Measurements from ENCODE around the gene OR2A5. TPM values are rescaled to one million over a fixed set of nuclear protein-coding genes. Genes with fewer than 3 reads are reported as not detected.
"Not testable (repeated sequence)": the region's sequence is repeated elsewhere in the genome, so short reads cannot be mapped to it uniquely, and the experiment has no call there.

Gene OR2A5
- polyA plus RNA-seq, 4 donors, result under 0.01 TPM; not detected in 3

GRCh38 chr7:144037414-144038035, 11.2 kb upstream of the OR2A5 start:
- H3K4me1 ChIP-seq (ENCODE audit: control insufficient read depth in 3 of 3, insufficient read depth in 2 of 3, low read depth in 1 of 3, low read length in 2 of 3), result peaks cover 0 to 2% (median 0%) of the 10 kb centered on the region in 3 donors
- FAIRE-seq (no peak), DNase-seq (no peak)
- no peak overlapping the region for H3K4me3 ChIP-seq (ENCODE audit: low read depth in 1 of 3, low read length in 3 of 3)
- no peaks in the 10 kb centered on the region for H3K36me3 ChIP-seq (ENCODE audit: control insufficient read depth in 3 of 3, insufficient read depth in 2 of 3, low read depth in 1 of 3, low read length in 3 of 3)
- H3K9me3 ChIP-seq (ENCODE audit: control insufficient read depth in 2 of 2, insufficient read depth in 1 of 2, low read depth in 1 of 2, low read length in 1 of 2), result no peaks in the 10 kb centered on the region
- 77 to 90% (median 87%) methylated on average over 1 of the region's 1 CpG for WGBS, 3 donors
- no peaks in the 10 kb centered on the region for H3K27me3 ChIP-seq (ENCODE audit: control insufficient read depth in 3 of 3, insufficient read depth in 3 of 3, low read length in 3 of 3)
- H3K27ac ChIP-seq (ENCODE audit: low read depth in 1 of 3, low read length in 2 of 3), result no peak overlapping the region

- H3K4me1 ChIP-seq (ENCODE audit: control insufficient read depth in 3 of 3, insufficient read depth in 2 of 3, low read depth in 1 of 3, low read length in 2 of 3), result no peaks in the 10 kb centered on the region
- H3K27ac ChIP-seq (ENCODE audit: low read depth in 1 of 3, low read length in 2 of 3), result no peak overlapping the region
- H3K9me3 ChIP-seq (ENCODE audit: control insufficient read depth in 2 of 2, insufficient read depth in 1 of 2, low read depth in 1 of 2, low read length in 1 of 2), result no peaks in the 10 kb centered on the region
- no peaks in the 10 kb centered on the region for H3K36me3 ChIP-seq (ENCODE audit: control insufficient read depth in 3 of 3, insufficient read depth in 2 of 3, low read depth in 1 of 3, low read length in 3 of 3)
- no peak for DNase-seq
- no peaks in the 10 kb centered on the region for H3K27me3 ChIP-seq (ENCODE audit: control insufficient read depth in 3 of 3, insufficient read depth in 3 of 3, low read length in 3 of 3)
- FAIRE-seq, result no peak
- 33 to 58% (median 44%) methylated on average over 4 of the region's 4 CpGs for WGBS, 3 donors
- no peak overlapping the region for H3K4me3 ChIP-seq (ENCODE audit: low read depth in 1 of 3, low read length in 3 of 3)
Measured at GRCh38 chr7:144038887-144039286, 9.9 kb upstream of the OR2A5 start.

GRCh38 chr7:144049491-144049890, 743 bp downstream of the OR2A5 start:
- H3K36me3 ChIP-seq (ENCODE audit: control insufficient read depth in 3 of 3, insufficient read depth in 2 of 3, low read depth in 1 of 3, low read length in 3 of 3), result no peaks in the 10 kb centered on the region
- H3K27ac ChIP-seq (ENCODE audit: low read depth in 1 of 3, low read length in 2 of 3), result no peak overlapping the region
- DNase-seq (no peak), FAIRE-seq (no peak)
- peaks cover 0 to 4% (median 0%) of the 10 kb centered on the region in 3 donors for H3K27me3 ChIP-seq (ENCODE audit: control insufficient read depth in 3 of 3, insufficient read depth in 3 of 3, low read length in 3 of 3)
- WGBS, 3 donors, result 43 to 79% (median 54%) methylated on average over 2 of the region's 2 CpGs
- no peak overlapping the region for H3K4me3 ChIP-seq (ENCODE audit: low read depth in 1 of 3, low read length in 3 of 3)
- no peaks in the 10 kb centered on the region for H3K9me3 ChIP-seq (ENCODE audit: control insufficient read depth in 2 of 2, insufficient read depth in 1 of 2, low read depth in 1 of 2, low read length in 1 of 2)
- no peaks in the 10 kb centered on the region for H3K4me1 ChIP-seq (ENCODE audit: control insufficient read depth in 3 of 3, insufficient read depth in 2 of 3, low read depth in 1 of 3, low read length in 2 of 3)

GRCh38 chr7:144050093-144050492, 1.3 kb downstream of the OR2A5 start:
- Histone ChIP-seq H3K4me1 (ENCODE audit: control insufficient read depth in 3 of 3, insufficient read depth in 2 of 3, low read depth in 1 of 3, low read length in 2 of 3) (no peaks in the 10 kb centered on the region), H3K9me3 (ENCODE audit: control insufficient read depth in 2 of 2, insufficient read depth in 1 of 2, low read depth in 1 of 2, low read length in 1 of 2) (no peaks in the 10 kb centered on the region), H3K36me3 (ENCODE audit: control insufficient read depth in 3 of 3, insufficient read depth in 2 of 3, low read depth in 1 of 3, low read length in 3 of 3) (no peaks in the 10 kb centered on the region), H3K4me3 (ENCODE audit: low read depth in 1 of 3, low read length in 3 of 3) (no peak overlapping the region), H3K27me3 (ENCODE audit: control insufficient read depth in 3 of 3, insufficient read depth in 3 of 3, low read length in 3 of 3) (peaks cover 0 to 4% (median 0%) of the 10 kb centered on the region in 3 donors), H3K27ac (ENCODE audit: low read depth in 1 of 3, low read length in 2 of 3) (no peak overlapping the region)
- FAIRE-seq, result no peak
- no peak for DNase-seq
- 28 to 63% (median 37%) methylated on average over 3 of the region's 3 CpGs for WGBS, 3 donors

- DNase-seq; H3K4me3 ChIP-seq (ENCODE audit: low read depth in 1 of 3, low read length in 3 of 3); H3K27me3 ChIP-seq (ENCODE audit: control insufficient read depth in 3 of 3, insufficient read depth in 3 of 3, low read length in 3 of 3); H3K36me3 ChIP-seq (ENCODE audit: control insufficient read depth in 3 of 3, insufficient read depth in 2 of 3, low read depth in 1 of 3, low read length in 3 of 3); FAIRE-seq; H3K4me1 ChIP-seq (ENCODE audit: control insufficient read depth in 3 of 3, insufficient read depth in 2 of 3, low read depth in 1 of 3, low read length in 2 of 3); H3K27ac ChIP-seq (ENCODE audit: low read depth in 1 of 3, low read length in 2 of 3); H3K9me3 ChIP-seq (ENCODE audit: control insufficient read depth in 2 of 2, insufficient read depth in 1 of 2, low read depth in 1 of 2, low read length in 1 of 2): not testable (repeated sequence)
- WGBS, 3 donors, result 86 to 93% (median 88%) methylated on average over 8 of the region's 8 CpGs
Measured at GRCh38 chr7:144050884-144051283, 2.1 kb downstream of the OR2A5 start.

- Histone ChIP-seq H3K27ac (ENCODE audit: low read depth in 1 of 3, low read length in 2 of 3) (no peak overlapping the region), H3K9me3 (ENCODE audit: control insufficient read depth in 2 of 2, insufficient read depth in 1 of 2, low read depth in 1 of 2, low read length in 1 of 2) (peaks cover 0 to 2% of the 10 kb centered on the region in 2 donors), H3K4me3 (ENCODE audit: low read depth in 1 of 3, low read length in 3 of 3) (no peak overlapping the region), H3K27me3 (ENCODE audit: control insufficient read depth in 3 of 3, insufficient read depth in 3 of 3, low read length in 3 of 3) (no peaks in the 10 kb centered on the region), H3K36me3 (ENCODE audit: control insufficient read depth in 3 of 3, insufficient read depth in 2 of 3, low read depth in 1 of 3, low read length in 3 of 3) (no peaks in the 10 kb centered on the region), H3K4me1 (ENCODE audit: control insufficient read depth in 3 of 3, insufficient read depth in 2 of 3, low read depth in 1 of 3, low read length in 2 of 3) (no peaks in the 10 kb centered on the region)
- no peak for FAIRE-seq
- no peak for DNase-seq
- WGBS, 3 donors, result 52 to 70% (median 56%) methylated on average over 3 of the region's 3 CpGs
Measured at GRCh38 chr7:144057954-144058353, 9.2 kb downstream of the OR2A5 start.

GRCh38 chr7:144063710-144064109, 15.0 kb downstream of the OR2A5 start:
- no peak overlapping the region for H3K4me3 ChIP-seq (ENCODE audit: low read depth in 1 of 3, low read length in 3 of 3)
- DNase-seq (no peak), FAIRE-seq (no peak)
- no peak overlapping the region for H3K27ac ChIP-seq (ENCODE audit: low read depth in 1 of 3, low read length in 2 of 3)
- H3K36me3 ChIP-seq (ENCODE audit: control insufficient read depth in 3 of 3, insufficient read depth in 2 of 3, low read depth in 1 of 3, low read length in 3 of 3), result no peaks in the 10 kb centered on the region
- 27 to 53% (median 43%) methylated on average over 3 of the region's 3 CpGs for WGBS, 3 donors
- peaks cover 0 to 2% of the 10 kb centered on the region in 2 donors for H3K9me3 ChIP-seq (ENCODE audit: control insufficient read depth in 2 of 2, insufficient read depth in 1 of 2, low read depth in 1 of 2, low read length in 1 of 2)
- no peaks in the 10 kb centered on the region for H3K4me1 ChIP-seq (ENCODE audit: control insufficient read depth in 3 of 3, insufficient read depth in 2 of 3, low read depth in 1 of 3, low read length in 2 of 3)
- H3K27me3 ChIP-seq (ENCODE audit: control insufficient read depth in 3 of 3, insufficient read depth in 3 of 3, low read length in 3 of 3), result no peaks in the 10 kb centered on the region

- FAIRE-seq, result no peak
- no peak for DNase-seq
- 61 to 85% (median 69%) methylated on average over 1 of the region's 1 CpG for WGBS, 3 donors
Measured at GRCh38 chr7:144069511-144069910, 20.8 kb downstream of the OR2A5 start, which contains the start of gene OR2A25. Gene OR2A25, plus strand, starts transcription at chr7:144069811. Its CDS starts 4,409 bp downstream, at chr7:144074220.

GRCh38 chr7:144069953-144070352, 21.2 kb downstream of the OR2A5 start:
- DNase-seq, result no peak
- 64 to 76% (median 66%) methylated on average over 2 of the region's 2 CpGs for WGBS, 3 donors
- Histone ChIP-seq H3K36me3 (ENCODE audit: control insufficient read depth in 3 of 3, insufficient read depth in 2 of 3, low read depth in 1 of 3, low read length in 3 of 3) (no peaks in the 10 kb centered on the region), H3K9me3 (ENCODE audit: control insufficient read depth in 2 of 2, insufficient read depth in 1 of 2, low read depth in 1 of 2, low read length in 1 of 2) (no peaks in the 10 kb centered on the region), H3K4me1 (ENCODE audit: control insufficient read depth in 3 of 3, insufficient read depth in 2 of 3, low read depth in 1 of 3, low read length in 2 of 3) (no peaks in the 10 kb centered on the region), H3K27ac (ENCODE audit: low read depth in 1 of 3, low read length in 2 of 3) (no peak overlapping the region), H3K27me3 (ENCODE audit: control insufficient read depth in 3 of 3, insufficient read depth in 3 of 3, low read length in 3 of 3) (no peaks in the 10 kb centered on the region), H3K4me3 (ENCODE audit: low read depth in 1 of 3, low read length in 3 of 3) (no peak overlapping the region)
- FAIRE-seq, result no peak

More at GRCh38 chr7:144069511-144069910, 20.8 kb downstream of the OR2A5 start, which contains the start of gene OR2A25:
- Histone ChIP-seq H3K27me3 (ENCODE audit: control insufficient read depth in 3 of 3, insufficient read depth in 3 of 3, low read length in 3 of 3) (no peaks in the 10 kb centered on the region), H3K27ac (ENCODE audit: low read depth in 1 of 3, low read length in 2 of 3) (no peak within 1 kb of the TSS), H3K4me1 (ENCODE audit: control insufficient read depth in 3 of 3, insufficient read depth in 2 of 3, low read depth in 1 of 3, low read length in 2 of 3) (no peaks in the 10 kb centered on the region), H3K36me3 (ENCODE audit: control insufficient read depth in 3 of 3, insufficient read depth in 2 of 3, low read depth in 1 of 3, low read length in 3 of 3) (no peaks in the 10 kb centered on the region), H3K4me3 (ENCODE audit: low read depth in 1 of 3, low read length in 3 of 3) (no peak within 1 kb of the TSS), H3K9me3 (ENCODE audit: control insufficient read depth in 2 of 2, insufficient read depth in 1 of 2, low read depth in 1 of 2, low read length in 1 of 2) (no peaks in the 10 kb centered on the region)
